HepG2 (cell line): ENCODE measurements around the gene TRAF3. TPM values are rescaled to one million over a fixed set of nuclear protein-coding genes. Genes with fewer than 3 reads are reported as not detected.

ENCODE experiments used
- AHDC1 ChIP-seq: sonication (generic); formaldehyde crosslinking; IDR thresholded peaks from 2 replicates; pipeline ENCODE4 v1.5.1; 2020; ENCODE audit warnings: mild to moderate bottlenecking, missing genetic modification reagents, borderline replicate concordance
- ARNT2 ChIP-seq: sonication (generic); formaldehyde crosslinking; IDR thresholded peaks from 2 replicates; pipeline ENCODE4 v1.8.0; 2022; ENCODE audit warnings: mild to moderate bottlenecking, low read depth, missing genetic modification reagents, moderate library complexity
- CEBPB ChIP-seq: IDR thresholded peaks from 2 replicates; pipeline ENCODE4 v1.6.1; 2011; ENCODE audit warnings: low read depth, low read length, improper control_type of control experiment, borderline replicate concordance
- CHD4 ChIP-seq: fragments of 200-600 bp; sonication (generic); IDR thresholded peaks from 2 replicates; pipeline ENCODE4 v1.7.0; 2017; ENCODE audit warnings: mild to moderate bottlenecking, low read length, borderline replicate concordance
- MAX ChIP-seq: IDR thresholded peaks from 2 replicates; pipeline ENCODE4 v1.6.1; 2012; ENCODE audit warnings: inconsistent platforms
- RXRA ChIP-seq: sonication (generic); formaldehyde crosslinking; IDR thresholded peaks from 2 replicates; pipeline ENCODE4 v1.5.1; 2020; ENCODE audit warnings: missing genetic modification reagents
- SAP130 ChIP-seq: IDR thresholded peaks from 2 replicates; pipeline ENCODE4 v1.6.1; 2016; ENCODE audit warnings: low read depth
- SOX5 ChIP-seq: IDR thresholded peaks from 2 replicates; pipeline ENCODE4 v1.6.1; 2016; ENCODE audit warnings: borderline replicate concordance
- TBX2 ChIP-seq: sonication (generic); formaldehyde crosslinking; IDR thresholded peaks from 2 replicates; pipeline ENCODE4 v1.5.0; 2020; ENCODE audit warnings: missing genetic modification reagents, mild to moderate bottlenecking, borderline replicate concordance
- polyA plus RNA-seq, 8 experiments: library from polyadenylated mRNA; depleted of rRNA in 3 of 8; stranded (reverse) in 7 of 8; unstranded in 1 of 8; fragments of >200 nt; fragmentation: Illumina TruSeq in 4 of 8; extraction: Trizol in 4 of 8; gene quantifications; 2 replicates each; pipeline versions ENCODE4 v1.2.1 to v1.2.3, GENCODE V29; 2011 to 2016; ENCODE audit warnings: low read depth in 4 of 8, missing spikeins in 1 of 8, mixed read lengths in 1 of 8; ENCODE audit not compliant: insufficient read depth in 1 of 8
- total RNA-seq, 5 experiments: library from RNA; depleted of rRNA; stranded (reverse); fragments of >200 nt; fragmentation: Illumina TruSeq; extraction: Trizol; gene quantifications; 2 replicates each; pipeline ENCODE4 v1.2.3, GENCODE V29; 2016; ENCODE audit warnings: low read depth in 1 of 5
- TF ChIP-seq, protein P1 (sequence below), 2 experiments: fragments of 450-650 bp in 1 of 2; sonication (generic) in 1 of 2; formaldehyde crosslinking in 1 of 2; IDR thresholded peaks; 2 replicates each; pipeline versions ENCODE4 v1.6.1 to v1.8.0; 2016 to 2022; ENCODE audit warnings: antibody characterized with exemption in 1 of 2, mild to moderate bottlenecking in 1 of 2, missing genetic modification reagents in 1 of 2
- TF ChIP-seq, protein P2 (sequence below), 2 experiments: fragments of 450-650 bp in 1 of 2; sonication (generic) in 1 of 2; formaldehyde crosslinking; IDR thresholded peaks; 2 replicates each; pipeline versions ENCODE4 v1.5.0 to v1.8.0; 2020 to 2022; ENCODE audit warnings: mild to moderate bottlenecking in 1 of 2, missing genetic modification reagents in 1 of 2

TRAF3 gene
- total and polyA plus RNA-seq, 2 of the 13 experiments (the other 11 are each of a cell fraction or from before 2014, with no cell fraction given): 6.9 to 12.2 TPM

- TF ChIP-seq AHDC1 (CRISPR knock-in tag) (no peak), ARNT2 (no peak), RXRA (CRISPR knock-in tag) (0 out of 2 replicates have a peak, but pooled peaks have one; percentile 16), MAX (peak; percentile 57), CEBPB (no peak), TBX2 (CRISPR knock-in tag) (peak; percentile 35; the same call in 1 of the 2 replicates), CHD4 (no peak), SAP130 (peak; percentile 52; the same call in 1 of the 2 replicates), SOX5 (CRISPR knock-in tag) (0 out of 2 replicates have a peak, but pooled peaks have one; percentile 33)
- TF ChIP-seq, protein P1, sequence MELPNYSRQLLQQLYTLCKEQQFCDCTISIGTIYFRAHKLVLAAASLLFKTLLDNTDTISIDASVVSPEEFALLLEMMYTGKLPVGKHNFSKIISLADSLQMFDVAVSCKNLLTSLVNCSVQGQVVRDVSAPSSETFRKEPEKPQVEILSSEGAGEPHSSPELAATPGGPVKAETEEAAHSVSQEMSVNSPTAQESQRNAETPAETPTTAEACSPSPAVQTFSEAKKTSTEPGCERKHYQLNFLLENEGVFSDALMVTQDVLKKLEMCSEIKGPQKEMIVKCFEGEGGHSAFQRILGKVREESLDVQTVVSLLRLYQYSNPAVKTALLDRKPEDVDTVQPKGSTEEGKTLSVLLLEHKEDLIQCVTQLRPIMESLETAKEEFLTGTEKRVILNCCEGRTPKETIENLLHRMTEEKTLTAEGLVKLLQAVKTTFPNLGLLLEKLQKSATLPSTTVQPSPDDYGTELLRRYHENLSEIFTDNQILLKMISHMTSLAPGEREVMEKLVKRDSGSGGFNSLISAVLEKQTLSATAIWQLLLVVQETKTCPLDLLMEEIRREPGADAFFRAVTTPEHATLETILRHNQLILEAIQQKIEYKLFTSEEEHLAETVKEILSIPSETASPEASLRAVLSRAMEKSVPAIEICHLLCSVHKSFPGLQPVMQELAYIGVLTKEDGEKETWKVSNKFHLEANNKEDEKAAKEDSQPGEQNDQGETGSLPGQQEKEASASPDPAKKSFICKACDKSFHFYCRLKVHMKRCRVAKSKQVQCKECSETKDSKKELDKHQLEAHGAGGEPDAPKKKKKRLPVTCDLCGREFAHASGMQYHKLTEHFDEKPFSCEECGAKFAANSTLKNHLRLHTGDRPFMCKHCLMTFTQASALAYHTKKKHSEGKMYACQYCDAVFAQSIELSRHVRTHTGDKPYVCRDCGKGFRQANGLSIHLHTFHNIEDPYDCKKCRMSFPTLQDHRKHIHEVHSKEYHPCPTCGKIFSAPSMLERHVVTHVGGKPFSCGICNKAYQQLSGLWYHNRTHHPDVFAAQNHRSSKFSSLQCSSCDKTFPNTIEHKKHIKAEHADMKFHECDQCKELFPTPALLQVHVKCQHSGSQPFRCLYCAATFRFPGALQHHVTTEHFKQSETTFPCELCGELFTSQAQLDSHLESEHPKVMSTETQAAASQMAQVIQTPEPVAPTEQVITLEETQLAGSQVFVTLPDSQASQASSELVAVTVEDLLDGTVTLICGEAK (IDR thresholded peaks at IDR 0.05): no peak
- TF ChIP-seq, protein P1 (CRISPR knock-in tag; IDR thresholded peaks at IDR 0.05): no peak
- TF ChIP-seq, protein P2, sequence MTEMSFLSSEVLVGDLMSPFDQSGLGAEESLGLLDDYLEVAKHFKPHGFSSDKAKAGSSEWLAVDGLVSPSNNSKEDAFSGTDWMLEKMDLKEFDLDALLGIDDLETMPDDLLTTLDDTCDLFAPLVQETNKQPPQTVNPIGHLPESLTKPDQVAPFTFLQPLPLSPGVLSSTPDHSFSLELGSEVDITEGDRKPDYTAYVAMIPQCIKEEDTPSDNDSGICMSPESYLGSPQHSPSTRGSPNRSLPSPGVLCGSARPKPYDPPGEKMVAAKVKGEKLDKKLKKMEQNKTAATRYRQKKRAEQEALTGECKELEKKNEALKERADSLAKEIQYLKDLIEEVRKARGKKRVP (CRISPR knock-in tag; IDR thresholded peaks at IDR 0.05): peak in 1 of 2 experiments; percentile 89; a peak in 2 of 4 replicates
Measured at GRCh38 chr14:102819176-102819628, 42.0 kb downstream of the TRAF3 start (continued).
